HG02885 (cell line): ENCODE results near the gene RERG.

Experiments used
- ATAC-seq: cut with Tn5 transposase; IDR thresholded peaks from one replicate; pipeline ENCODE4 v1.9.1; 2021; ENCODE audit warnings: mild to moderate bottlenecking; ENCODE audit not compliant: unreplicated experiment, poor library complexity

RERG gene

DNA sequence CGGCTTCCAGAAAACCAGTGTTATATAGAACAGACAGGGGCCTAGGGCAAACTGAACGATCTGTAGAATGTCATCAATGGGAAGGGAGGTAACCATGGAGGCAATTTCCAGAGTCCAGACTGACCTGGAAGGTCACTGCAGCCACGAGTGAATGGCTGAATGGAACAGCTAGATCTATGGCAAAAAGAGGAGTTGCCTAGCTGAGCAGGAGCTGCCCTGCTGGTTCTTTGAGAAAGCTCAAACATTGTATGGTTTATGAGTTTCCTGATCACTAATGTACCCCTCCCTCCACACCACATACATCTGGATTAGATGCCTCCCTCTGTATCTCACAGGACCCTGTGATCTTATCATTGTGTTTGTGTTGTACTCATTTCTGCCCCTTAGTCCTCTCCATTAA, 1.0 kb upstream of the RERG start:
- ATAC-seq, result no peak

DNA sequence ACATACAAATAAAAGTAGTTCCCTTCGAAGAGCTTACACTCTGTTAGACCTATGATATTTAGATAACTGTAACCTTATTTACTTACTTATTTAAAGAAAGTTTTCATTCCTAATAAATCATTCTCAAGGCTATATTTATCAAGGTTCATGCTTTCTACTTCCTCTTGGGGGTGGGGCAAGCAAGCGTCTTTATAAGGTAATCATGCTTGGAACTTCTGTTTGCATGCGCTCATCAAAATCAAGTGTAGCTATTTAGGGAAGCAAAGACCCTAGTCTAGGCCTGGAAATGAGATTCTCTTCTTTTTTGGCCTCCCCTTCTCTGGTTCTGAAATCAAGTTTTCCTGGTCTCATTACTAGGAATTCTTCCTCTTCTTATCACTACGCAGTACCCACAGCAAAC, 766 bp downstream of the RERG start:
- no peak for ATAC-seq

DNA sequence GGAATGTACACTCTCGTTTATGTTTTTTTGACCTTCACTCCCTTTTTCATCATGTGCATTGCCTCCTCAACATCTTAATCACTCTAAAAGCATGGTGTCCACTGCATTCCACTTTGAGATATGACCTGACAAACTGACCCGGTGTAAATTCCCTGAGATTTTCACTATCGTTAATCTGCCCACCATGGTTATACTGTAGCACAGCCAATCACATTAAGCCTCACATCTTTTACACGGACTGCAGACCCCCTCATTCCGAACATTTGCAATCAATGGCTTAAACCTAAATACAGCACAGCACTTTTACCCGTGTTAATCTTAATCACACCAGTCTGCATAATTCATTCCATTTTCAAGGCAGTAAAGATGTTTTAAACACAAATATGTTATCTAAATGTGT, 2.4 kb downstream of the RERG start:
- no peak for ATAC-seq

DNA sequence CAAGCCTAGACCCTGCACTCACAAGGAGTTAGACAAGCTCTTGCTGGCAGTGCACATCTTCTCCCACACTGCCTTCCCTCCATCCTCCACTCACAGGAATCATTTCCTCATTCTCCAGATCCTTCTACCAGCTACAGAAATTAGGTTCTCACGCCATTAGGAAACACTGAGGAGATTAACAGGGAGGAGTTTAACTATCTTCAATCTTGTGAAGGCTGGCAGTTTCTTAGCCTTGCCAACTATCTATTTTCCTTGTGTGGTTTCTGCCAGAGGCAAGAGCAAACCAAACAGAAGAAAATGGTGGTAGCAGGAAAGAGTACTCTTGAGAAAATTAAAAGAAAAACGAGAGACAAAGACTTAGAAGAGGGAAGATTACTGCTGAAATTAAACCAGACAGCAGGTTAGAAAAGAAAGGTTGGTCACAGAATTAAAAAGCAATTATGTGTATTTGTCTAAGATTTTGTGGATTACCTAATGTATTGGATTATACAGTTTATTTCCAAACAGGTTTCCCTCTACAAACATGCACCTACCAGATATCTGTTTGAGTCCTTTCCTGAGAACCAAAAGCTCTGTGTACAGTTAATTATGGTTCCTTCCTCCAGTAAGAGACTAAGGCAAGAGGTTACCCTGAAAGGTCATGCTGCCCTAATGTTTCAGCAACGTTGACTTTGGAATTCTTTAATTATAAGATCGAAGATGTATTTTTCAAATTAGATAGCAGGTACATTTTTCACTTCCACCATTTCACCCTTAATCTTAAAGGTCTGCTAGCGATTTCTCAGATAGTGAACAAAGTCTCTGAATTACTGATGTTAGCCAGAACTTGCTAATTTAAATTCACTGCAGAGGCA, 5.0 kb downstream of the RERG start:
- no peak for ATAC-seq

DNA sequence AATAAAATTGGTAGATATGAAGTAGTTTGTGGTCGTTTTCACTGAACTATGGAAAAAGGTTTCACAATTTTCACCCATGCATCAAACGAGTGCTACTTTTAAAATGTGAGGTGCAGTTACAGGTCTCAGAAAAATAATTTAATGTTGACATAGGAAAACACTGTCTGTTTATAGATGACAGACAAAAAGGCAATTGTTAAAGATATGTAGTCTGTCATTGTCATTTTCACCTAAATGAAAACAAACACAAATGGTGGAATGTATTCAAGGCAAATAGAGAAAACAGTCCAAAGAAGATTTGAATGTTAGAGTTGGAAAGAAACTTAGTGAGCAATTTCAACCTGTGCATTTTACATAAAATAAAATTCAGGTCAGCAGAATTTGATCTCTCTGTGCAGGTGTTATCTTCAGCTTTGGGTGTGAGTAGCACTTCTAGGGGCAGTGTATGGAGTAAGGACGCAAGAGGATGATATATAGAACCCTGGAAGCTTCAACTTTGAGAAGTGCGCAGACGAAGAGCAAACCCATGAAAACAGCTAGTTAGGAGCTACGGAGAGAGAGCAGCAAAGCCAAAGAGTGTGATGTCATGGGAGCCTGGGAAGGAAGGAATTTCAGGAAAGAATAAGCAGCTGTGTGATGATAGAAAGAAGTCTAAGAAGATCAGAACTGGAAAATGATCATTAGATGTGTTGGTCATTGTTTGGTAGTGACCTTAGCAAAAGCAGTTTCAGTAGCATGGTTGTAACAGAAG, 6.2 kb downstream of the RERG start:
- ATAC-seq, result no peak

DNA sequence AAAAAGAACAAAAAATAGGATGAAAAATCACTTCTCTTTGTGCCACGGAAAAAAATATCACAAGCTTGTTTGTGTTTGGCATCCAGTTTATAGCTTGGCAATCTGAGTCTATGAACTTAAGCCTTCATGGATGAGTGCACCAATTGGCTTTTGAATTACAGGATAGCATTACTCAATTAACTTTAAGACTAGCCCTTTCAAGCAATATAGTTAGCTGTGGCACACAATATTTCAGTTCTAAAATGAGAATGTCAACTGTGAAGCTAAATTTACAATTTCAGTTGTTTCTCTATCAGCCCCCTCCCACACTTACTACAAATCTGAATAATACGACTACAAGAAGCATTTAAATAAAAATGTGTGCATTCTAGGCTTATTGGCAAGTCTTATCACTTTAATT, 8.3 kb downstream of the RERG start:
- no peak for ATAC-seq

DNA sequence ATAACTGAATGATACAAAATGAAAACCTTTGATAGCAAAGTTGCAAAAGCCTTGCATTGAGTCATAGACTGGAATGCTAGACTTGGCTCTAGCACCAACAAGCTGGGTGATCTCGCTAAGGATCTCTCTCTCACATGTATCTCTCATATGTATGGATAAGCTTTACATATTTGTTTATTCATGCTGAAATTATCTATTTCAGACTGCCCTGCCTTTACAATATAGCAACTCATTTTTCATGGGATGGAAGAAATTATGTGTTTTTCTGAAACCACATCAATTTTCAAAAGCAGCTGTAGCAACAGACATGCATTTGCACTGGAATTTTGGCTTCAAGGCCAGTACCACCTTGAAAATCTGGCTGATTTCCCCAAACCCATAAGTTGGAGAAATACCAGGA, 11.4 kb downstream of the RERG start:
- no peak for ATAC-seq

DNA sequence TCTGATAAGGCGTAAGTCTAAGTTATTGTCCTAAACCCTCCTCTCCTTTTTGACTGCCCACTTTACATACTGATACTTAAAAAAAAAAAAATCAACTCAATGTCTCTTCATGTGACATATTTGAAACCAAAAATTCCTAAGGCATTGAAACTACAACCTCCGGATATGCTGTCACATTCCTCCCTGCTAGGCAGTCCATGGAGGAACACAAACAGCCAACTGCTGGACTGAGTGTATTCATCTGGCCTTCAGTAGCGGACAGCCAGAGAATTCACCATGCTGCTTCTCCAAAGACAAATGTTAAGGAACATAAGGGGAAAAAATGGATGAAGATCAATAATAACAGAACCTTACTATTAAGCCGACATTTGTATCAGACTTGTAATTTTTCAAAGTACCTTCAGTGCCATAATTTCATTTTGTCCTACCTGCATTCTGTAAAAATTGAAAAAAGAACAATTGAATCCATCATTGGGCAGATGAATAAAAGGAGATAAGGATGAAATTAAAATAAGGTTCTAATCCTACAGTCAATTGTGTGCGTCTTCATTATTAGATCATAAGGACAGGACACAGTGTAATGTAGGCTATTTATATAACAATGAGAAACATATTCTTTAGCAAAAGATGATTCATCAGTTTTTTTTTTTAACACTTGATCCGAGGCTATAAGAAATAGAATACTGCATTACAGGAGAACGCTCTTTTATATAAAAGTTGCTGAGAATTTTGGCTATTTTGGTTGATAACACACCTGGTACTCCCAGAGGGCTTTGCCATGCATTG, 12.2 kb downstream of the RERG start:
- no peak for ATAC-seq

DNA sequence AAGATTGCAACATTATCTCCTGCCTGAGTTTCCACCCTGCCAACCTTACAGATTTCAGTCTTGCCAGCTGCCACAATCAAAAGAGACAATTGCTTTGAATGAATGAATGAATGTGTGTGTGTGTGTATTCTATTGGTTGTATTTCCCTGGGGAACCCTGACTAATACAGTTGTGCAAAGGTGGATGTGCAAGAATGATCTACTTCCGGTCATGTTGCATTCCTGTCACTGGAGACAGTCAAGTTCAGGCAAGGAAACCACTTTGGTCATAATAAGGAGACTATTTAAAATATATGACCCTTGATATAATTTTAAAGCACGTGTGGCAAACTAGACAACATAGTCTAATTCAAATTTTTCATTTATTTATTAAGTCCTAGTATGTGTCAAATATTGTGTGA, 13.1 kb downstream of the RERG start:
- no peak for ATAC-seq

DNA sequence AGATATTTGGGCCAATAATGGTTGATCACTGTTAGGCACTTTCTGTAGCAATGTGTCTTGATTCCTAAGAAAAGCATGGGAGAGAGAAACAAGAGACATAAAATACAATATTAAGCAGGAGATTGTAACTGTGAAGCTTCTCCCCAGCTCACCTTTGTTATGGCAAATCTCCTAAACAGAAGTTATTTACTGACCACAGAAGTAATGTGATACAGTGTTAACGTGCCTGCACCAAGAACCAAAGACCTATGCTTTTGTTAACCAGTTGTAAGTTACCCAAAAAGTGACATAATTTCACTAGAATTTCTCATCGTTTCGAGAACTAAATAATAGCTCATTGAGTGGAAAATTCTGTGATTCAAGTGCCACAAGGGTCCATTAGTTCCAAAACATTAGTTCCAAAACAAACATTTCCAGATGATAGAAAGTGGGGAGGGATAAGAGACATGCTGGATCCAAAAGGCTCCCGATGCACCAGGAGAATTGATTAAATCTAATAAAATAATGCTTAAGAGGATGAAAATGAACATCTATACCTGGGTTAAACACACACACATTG, 14.3 kb downstream of the RERG start:
- ATAC-seq, result no peak

DNA sequence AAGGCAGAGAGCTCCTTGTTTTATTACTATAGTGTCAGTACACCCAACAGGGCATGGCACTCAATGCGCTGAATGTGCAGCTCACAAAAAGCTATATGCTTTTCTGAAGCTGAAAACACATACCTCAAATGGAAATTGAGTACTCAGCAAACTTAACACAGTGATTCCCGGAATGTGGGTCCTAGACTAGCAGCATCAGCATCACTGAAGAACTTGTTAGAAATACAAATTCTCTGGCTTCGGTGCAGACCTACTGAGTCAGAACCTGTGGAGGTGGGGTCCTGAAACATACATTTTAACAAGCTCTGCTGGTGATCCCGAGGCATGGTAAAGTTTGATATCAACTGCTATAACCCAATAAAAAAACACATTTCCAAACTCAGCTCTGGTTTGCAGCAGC, 14.9 kb downstream of the RERG start:
- ATAC-seq, result no peak

DNA sequence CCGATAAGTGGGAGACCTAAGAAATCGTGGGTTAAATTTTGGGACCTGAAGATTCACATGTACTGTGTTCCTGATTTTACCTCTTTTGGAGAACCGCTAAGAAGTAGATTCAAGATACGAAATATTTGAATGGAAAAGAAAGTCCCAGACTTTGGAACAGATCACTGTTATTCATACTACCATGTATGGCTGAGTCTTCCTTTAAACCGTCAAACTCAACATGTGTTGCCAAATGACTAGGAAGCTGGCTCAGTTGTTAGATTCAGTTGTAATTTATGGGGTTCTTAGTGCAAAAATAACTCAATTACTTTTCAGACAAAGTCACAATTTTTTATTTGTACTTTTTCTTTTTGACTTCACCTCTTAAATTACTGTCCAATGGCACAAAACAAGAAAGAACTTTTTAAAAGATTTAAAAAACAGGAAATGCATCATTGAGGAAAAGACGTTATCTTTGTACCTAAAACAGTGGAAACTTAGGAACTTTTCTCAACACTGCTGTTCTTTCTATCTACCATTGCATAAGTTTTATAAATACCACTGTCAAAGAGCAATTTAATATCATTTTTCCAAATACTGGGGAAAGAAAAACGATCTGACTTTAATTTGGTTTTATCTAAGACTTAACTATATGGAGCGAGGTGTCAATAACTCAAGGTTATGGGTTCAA, 15.7 kb downstream of the RERG start:
- no peak for ATAC-seq

DNA sequence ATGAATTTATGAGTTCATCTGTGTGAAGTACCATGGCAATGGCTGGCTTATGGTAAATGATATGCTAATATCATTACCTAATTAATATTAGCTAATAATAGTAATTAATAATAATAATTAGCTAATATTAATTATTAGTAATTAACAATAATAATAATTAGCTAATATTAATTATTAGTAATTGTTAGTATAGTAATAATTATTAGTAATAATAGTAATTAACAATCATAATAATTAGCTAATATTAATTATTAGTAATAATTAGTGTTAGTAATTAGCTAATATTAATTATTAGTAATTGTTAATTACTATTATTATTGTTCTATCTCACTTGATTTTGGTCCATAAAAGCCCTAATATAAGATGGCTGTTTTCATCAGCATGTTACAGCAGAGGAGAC, 19.8 kb downstream of the RERG start:
- no peak for ATAC-seq

DNA sequence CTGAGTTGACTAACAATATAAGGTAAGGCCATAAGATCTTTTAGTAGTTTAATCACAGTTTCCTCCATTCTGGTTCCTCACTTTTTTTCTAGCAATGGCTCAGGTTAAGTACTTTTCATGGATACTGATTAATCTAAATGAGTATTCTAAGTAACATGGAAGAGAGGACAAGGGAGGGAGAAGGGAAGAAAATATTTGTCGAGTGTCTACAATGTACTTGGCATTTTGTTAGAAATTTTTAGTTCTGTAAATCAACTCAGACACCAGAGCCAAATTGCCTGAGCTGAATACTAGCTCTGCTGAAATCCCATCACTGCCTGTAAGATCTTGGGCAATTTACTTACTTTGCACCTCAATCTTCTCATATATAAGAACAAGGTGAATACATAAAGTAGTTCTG, 20.2 kb downstream of the RERG start:
- no peak for ATAC-seq

DNA sequence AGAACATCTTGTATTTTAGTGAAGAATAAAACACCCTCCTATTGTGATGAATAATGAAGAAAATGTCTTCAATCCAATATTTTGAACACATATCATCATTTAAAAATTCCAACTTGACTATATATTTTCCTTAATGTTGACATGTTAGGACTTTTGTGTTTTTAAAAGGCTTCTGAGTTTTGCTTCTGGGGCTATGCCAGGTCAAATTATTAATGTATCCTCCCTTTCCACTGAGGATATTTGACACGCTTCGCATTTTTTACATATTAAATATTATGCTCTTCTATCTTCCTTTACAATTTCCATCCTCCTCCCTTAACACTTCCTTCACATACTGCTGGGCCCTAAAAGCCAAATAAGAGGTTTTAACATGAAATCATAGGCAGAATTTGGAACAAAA, 20.6 kb downstream of the RERG start:
- ATAC-seq, result no peak

DNA sequence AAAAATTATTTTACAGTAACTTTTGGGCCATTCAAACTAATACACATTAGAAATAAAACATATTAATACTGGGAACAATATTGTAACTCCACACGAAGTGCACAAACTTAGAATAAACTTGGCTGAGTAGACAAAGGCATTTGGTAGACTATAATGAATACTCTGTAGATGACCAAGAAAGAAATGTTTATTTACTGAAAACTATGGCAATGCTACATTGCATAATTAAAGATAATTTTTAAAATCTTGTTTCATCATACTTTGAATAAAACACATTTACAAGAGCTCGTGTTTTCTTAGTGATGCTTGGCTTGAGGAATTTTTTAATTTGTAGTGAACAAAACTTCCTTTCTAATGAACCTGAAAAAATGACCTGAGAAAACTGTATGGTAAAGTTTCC, 21.3 kb downstream of the RERG start:
- ATAC-seq, result no peak

DNA sequence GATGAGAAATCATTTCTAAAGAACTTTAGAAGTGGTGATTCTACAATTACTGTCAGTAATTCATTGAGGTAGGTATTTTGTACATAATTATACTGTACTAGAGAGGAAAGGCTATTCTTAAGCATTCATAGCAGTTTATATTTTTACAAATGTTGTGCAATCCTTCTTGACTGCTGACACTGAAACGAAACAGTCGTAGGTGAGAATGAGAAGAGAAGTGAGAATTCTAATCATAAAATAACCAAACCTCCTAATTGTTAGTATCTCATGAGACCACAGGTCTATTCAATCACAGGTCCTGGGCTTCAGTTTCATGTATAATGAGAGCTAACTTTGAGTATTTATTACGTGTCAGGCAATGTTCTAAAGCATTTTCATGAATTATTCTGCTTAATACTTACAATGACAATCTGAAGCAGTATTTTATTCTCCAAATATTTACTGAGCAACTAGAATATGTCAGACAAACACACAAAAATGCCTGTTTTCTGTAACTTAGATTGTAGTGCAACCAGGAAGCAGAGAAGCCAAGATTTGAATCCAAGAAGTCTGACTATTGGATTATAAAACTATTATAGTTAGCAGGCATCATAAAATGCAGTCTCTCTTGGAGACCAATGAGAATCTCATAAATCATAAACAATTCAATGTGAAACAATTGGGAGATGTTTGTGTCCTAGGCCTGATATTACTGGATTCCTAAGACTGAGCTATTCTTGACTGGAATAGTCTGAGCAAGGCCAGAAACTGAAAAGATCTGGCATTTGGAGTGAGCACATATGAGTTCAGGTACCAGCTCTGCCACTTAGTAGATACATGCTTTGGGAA, 24.3 kb downstream of the RERG start:
- ATAC-seq, result peak; percentile 73

DNA sequence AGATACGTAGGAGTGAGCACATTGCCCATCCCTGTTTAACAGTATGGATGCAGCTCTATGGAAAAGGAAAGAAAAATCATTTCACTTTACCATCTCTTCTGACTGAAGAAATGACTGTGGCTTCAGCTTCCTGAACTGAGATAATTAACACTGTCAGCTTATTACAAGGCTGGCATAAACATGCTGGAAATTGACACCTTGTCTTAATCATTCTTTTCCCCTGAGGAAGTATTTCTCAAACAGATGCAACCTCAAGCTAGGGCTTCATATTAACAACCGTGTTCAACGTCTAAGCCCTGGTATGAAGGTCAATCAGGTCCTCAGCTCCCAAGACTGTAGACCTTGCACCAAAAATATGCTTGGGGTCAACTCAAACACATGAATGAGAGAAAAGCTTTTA, 25.0 kb downstream of the RERG start:
- peak; percentile 21 for ATAC-seq
